ENCODE data around the gene MEI4.

GRCh38 chr6:77786935-77787629 is 134.2 kb downstream of the MEI4 start:
- TF ChIP-seq CTCF (IDR thresholded peaks at IDR 0.05; ENCODE audit: borderline replicate concordance, extremely low read depth, low read length, poor library complexity, severe bottlenecking): no peak
- no peak for TF ChIP-seq EZH2 (IDR thresholded peaks at IDR 0.05; ENCODE audit: borderline replicate concordance, low read depth, low read length, severe bottlenecking)
